ENCODE data around the gene PIF1.

DNA sequence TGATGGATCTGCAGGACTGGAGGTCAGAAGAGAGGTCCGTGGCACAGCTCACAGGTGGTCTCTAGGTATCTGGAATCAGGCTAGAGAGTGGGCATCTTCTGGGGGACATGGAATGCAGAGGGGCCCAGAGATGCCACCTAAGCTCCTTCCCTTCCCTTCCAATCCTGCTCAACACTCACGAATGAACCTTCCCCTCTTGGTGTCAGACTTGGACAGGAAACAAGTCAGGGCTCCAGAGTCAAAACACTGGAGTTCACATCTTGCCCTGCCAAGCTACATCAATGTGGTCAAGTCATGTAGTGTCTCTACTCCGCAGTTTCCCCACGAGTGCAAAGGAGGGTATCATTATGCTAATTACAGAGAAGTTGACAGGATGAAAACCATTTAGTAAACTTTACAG, 34.0 kb downstream of the PIF1 start:
- TF ChIP-seq, protein P1, sequence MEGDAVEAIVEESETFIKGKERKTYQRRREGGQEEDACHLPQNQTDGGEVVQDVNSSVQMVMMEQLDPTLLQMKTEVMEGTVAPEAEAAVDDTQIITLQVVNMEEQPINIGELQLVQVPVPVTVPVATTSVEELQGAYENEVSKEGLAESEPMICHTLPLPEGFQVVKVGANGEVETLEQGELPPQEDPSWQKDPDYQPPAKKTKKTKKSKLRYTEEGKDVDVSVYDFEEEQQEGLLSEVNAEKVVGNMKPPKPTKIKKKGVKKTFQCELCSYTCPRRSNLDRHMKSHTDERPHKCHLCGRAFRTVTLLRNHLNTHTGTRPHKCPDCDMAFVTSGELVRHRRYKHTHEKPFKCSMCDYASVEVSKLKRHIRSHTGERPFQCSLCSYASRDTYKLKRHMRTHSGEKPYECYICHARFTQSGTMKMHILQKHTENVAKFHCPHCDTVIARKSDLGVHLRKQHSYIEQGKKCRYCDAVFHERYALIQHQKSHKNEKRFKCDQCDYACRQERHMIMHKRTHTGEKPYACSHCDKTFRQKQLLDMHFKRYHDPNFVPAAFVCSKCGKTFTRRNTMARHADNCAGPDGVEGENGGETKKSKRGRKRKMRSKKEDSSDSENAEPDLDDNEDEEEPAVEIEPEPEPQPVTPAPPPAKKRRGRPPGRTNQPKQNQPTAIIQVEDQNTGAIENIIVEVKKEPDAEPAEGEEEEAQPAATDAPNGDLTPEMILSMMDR (IDR thresholded peaks at IDR 0.05 in 4 of 5, conservative IDR thresholded peaks at IDR 0.05 in 1 of 5), result no peak
- TF ChIP-seq POLR2A (IDR thresholded peaks at IDR 0.05), result no peak
